GM19023 (cell line): ENCODE results near the gene PNPLA2.
A peak's percentile ranks its signal among the peaks of the same experiment; 100 is the strongest.

Experiments
- ATAC-seq: cut with Tn5 transposase; IDR thresholded peaks from one replicate; pipeline ENCODE4 v1.9.1; 2021; ENCODE audit warnings: mild to moderate bottlenecking, moderate library complexity; ENCODE audit not compliant: unreplicated experiment

PNPLA2 gene

DNA sequence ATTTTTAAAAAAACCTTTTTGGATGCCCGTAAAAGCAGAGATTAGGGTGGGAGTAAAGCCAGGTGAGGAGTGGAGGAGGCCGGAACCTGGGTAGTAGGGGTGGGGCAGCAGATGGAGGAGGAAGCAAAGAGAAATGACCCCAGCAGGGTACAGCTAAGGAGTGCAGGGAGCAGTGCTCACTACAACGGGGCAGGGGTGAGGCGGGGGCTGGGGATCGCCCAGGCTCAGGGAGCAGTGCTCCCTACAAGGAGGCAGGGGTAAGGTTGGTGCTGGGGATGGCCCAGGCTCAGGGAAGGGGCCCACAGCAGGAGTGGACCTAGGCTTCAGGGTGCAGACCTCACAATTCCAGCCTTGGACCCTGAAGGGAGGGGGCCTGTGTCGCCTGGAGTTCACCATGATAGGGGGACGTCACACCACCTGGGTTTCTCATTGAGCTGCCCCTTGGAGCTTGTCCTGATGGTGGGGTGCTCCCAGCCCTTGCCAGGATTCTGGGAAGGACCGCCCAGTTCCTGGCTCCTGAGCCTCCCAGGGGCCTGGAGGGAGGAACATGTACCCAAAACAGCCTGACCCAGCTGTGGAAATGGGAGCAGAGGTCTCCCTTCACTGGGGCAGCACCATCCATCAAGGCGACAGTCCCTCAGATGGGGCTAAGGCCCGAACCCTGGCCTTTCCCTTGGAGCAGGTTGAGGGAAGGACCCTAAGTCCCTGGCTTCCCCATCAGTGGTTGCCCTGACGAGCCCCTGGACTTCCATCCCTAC, 2.9 kb upstream of the PNPLA2 start:
- ATAC-seq: no peak

DNA sequence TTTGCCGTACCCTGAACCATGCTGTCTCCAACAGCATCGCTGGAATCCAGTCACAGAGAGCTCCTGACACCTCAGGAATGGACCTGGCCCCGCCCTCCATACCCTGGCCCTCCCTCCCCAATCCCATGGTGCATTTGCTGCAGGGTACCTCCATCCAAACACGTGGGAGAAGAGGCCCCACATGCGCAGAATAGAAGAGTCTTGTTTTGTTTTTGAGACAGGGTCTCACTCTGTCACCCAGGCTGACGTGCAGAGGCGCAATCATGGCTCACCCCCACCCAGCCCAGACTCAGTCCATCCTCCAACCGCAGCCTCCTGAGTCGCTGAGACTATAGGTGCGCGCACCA, 2.3 kb upstream of the PNPLA2 start:
- ATAC-seq: no peak

DNA sequence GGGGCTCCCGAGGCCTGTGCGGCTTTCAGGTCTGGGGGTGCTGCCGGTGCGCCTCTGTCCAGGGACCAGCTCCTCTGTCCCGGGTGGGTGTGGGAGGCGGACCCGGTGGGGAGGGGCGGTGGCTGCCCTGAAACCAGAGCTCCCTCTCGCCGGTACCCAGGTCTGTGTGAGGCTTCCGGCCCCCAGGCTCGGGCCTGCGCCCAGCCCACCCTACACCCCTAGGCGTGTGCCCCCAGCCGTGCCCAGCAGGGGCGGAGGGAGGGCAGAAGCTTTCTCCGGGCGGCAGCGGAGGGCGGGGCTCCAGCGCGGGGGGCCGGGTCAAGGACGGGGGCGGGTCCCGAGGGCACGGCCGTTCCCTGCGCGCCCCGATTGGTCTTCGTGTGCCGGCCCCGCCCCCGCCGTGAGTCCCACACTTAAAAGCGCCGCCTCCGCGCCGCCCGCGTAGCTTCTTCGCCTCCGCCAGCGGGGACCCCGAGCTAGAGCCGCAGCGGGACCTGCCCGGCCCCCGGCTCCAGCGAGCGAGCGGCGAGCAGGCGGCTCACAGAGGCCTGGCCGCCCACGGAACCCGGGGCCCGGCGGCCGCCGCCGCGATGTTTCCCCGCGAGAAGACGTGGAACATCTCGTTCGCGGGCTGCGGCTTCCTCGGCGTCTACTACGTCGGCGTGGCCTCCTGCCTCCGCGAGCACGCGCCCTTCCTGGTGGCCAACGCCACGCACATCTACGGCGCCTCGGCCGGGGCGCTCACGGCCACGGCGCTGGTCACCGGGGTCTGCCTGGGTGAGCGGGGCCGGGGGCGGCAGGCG, 616 bp downstream of the PNPLA2 start:
- ATAC-seq: peak; percentile 80

DNA sequence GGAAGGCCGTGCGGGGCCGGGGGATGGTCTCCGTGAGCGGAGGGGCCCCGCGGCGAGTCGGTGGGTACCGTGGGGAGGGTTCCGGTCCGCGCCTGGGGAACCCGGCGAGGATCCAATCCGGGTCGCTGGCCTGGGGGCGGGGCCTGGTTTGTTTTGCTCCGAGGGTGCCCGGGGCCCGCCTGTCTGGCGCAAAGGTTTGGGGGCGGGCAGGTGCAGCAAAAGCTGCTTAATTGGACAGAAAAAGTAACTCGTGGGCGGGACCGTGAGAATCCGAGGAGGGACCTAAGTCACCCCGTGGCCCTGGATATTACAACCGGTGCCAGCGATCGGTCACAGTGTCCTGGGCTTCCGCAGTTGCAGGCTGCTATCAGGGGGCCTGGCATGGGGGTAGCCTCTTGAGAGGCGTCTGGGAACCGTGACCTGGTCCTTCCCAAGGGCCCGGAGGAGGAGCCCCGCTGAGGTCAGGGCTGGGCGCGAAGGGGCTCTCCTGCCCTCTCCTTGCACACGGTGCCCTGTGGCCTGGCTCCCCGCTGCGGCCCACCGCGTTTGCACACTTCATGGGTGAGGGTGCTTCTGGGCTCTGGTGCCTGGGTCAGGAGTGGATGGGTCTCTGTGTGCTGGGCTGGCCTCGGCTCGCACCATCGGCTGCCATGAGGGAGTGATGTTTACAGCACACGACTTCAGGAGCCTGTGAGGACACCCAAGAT, 1.4 kb downstream of the PNPLA2 start:
- peak; percentile 56 for ATAC-seq

DNA sequence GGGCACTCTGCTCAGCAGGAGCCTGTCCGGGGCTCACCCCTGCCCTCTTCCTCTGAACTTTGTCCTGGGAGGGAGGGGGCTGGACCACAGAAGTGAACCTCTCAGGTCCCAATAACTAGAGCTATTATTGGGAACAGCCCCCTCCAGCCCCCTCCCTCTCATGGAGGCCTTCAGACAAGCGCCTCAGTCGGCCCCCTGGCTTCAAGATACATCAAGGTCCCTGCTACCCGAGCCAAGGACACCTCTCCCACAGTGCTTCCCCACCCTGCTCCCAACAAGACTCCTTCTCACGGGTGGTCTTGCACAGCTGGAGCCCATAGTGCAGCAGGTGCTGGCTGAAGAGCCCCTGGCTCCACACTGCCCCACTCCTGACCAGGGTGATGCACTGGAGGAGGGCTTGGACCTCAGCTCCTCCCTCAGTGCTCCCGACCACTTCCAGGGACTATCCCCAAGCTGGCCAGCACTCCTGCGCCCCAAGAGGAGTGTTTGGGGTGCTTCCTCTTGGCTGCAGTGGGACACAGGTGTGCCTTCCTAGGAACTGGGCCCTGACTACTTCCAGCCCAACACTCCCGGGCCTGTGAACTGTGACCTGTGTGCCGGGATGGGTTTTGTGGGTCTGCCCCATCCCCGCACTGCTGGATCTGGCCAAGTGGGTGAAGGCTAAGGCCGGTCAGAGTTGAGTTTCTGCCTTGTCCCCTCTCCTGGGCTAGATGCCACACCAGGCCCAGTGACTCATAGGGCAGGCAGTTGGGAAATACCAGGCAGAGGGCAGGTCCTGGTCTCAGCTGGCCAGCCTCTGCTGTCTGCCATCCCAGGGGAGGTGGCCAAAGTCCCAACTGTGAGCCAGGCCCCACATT, 2.2 kb downstream of the PNPLA2 start:
- no peak for ATAC-seq

DNA sequence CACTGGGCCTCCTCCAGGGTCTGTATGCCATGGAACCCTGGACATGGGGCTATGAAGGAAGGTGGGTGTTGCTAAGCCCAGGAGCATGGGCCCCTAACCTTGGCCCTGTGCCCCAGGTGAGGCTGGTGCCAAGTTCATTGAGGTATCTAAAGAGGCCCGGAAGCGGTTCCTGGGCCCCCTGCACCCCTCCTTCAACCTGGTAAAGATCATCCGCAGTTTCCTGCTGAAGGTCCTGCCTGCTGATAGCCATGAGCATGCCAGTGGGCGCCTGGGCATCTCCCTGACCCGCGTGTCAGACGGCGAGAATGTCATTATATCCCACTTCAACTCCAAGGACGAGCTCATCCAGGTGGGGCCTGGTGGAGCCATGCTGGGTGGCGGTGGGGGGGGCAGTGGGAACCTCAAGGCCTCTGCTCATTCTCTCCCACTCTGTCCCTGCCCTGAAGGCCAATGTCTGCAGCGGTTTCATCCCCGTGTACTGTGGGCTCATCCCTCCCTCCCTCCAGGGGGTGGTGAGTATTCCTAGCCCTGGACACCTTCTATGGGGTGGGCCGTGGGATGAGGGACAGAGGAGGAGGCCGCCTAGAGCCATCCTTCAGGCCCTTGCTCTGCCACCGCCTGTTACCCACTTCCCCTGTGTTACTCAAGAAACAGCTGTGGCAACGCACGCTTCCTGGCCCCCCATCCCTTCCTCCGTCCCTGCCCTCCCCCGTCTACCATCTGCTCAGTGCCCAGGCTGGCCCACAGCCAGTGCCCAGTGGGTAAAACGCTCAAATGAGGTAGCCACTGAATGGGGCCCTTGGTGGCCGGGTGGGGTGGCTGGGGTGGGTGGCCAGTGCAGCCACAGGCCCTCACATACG, 3.0 kb downstream of the PNPLA2 start:
- no peak for ATAC-seq

DNA sequence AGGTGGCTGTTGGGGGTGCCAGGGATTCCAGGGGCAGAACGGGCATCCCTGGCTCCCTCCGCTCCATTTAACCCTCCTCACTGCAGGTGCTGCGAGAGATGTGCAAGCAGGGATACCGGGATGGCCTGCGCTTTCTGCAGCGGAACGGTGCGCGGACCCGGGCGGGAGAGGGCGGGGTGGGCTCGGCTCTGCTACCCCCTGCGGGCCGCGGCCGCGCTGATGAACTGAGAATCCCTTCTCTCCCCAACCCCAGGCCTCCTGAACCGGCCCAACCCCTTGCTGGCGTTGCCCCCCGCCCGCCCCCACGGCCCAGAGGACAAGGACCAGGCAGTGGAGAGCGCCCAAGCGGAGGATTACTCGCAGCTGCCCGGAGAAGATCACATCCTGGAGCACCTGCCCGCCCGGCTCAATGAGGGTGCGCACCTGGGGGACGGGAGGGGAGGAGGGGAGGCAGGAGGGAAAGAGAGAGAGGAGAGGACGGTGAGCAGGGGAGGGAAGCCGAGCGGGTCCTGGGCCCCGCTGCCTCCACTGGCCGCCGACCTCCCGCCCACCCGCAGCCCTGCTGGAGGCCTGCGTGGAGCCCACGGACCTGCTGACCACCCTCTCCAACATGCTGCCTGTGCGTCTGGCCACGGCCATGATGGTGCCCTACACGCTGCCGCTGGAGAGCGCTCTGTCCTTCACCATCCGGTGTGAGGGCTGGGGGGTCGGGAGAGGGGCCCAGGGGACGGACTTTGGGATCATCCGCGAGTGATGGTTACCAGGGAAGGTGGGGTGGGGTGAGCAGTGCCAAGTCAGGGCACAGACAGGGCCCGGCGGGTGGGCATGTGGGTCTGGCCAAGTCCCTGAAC, 5.0 kb downstream of the PNPLA2 start:
- ATAC-seq: no peak

DNA sequence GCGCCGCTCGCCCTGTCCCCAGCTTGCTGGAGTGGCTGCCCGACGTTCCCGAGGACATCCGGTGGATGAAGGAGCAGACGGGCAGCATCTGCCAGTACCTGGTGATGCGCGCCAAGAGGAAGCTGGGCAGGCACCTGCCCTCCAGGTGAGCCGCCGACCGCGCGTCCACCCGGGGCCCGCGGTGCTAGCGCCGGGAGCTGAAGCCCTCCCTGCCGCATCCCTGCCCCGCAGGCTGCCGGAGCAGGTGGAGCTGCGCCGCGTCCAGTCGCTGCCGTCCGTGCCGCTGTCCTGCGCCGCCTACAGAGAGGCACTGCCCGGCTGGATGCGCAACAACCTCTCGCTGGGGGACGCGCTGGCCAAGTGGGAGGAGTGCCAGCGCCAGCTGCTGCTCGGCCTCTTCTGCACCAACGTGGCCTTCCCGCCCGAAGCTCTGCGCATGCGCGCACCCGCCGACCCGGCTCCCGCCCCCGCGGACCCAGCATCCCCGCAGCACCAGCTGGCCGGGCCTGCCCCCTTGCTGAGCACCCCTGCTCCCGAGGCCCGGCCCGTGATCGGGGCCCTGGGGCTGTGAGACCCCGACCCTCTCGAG, 5.7 kb downstream of the PNPLA2 start:
- no peak for ATAC-seq

DNA sequence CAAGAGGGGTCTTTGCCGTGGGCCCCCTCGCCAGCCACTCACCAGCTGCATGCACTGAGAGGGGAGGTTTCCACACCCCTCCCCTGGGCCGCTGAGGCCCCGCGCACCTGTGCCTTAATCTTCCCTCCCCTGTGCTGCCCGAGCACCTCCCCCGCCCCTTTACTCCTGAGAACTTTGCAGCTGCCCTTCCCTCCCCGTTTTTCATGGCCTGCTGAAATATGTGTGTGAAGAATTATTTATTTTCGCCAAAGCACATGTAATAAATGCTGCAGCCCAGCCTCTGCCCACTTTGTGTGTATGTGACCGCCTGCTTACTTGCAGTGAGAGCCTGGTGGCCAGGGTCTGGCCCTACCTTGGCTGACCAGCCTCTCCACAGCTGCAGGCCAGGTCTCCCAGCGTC, 6.2 kb downstream of the PNPLA2 start:
- no peak for ATAC-seq

DNA sequence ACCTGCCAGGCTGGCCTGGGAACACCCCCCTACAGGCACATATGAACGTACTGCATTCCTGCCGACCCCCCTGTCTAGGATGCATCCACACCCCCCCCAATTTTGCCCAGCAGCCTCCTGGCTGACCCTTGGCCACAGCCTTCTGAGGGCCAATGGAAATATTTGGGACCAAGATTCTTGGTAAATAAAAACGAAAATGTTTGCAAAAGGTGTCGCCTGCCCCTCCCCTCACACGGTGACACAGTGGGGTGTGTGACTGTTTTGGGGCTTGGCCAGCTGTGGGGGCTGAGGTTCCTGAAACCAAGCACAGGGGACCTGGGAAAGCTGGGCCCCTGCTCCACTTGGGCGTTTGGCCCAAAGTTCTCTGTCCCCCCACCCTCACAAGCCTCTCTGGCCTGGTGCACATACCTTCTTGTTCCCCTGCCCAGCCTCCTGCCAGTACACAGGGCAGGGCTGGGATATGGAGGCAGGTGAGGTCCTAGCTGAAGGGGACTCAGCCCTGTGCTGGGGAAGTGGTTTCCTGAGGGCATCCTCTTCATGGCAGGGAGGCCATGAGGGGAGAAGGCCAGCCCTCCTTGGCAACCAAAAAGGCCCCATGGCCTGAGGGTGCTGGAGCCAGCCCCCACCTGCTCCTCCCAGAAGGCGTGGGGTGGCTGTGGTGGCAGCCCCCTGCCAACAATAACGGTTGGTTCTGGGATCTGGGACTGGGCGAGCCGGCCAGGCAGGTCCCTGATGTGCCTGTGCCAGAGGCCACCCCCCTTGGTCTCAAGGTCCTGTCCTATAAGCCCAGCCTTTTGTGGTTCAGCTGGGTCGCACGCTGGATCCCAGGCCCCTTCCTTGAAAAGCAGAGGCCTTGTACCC, 6.9 kb downstream of the PNPLA2 start:
- ATAC-seq: no peak

DNA sequence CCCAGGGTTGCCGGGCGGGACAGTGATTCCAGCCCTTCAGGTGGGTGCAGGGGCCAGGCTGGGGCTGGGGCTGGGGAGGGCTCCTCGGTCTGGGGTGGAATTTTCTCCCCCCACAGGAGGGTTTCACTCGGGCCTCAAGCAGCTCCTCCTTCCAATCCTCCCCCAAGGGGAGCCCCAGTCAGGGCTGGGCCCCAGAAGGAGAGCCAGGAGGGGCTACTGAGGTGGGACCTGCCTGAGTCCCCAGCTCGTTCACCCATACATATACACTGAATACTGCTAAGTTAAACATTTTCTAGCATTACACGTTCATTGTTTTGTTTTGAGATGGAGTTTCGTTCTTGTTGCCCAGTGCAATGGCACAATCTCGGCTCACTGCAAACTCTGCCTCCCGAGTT, 7.5 kb downstream of the PNPLA2 start:
- no peak for ATAC-seq

DNA sequence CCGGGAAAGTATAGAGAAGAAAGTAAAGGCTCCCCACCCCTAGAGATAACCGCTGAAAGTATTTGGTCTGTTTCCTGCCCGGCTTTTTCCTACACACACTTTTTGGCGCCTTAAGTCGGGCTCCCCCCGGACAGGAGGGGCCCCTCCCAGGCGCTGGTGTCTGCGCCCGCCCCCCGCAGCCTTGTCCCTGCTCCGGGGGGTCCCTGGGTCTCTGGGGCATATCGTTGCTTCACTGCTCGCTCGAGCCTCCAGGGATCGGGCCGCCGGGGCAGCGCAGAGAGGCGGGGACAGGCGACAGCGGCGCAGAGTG, 8.1 kb downstream of the PNPLA2 start:
- no peak for ATAC-seq

DNA sequence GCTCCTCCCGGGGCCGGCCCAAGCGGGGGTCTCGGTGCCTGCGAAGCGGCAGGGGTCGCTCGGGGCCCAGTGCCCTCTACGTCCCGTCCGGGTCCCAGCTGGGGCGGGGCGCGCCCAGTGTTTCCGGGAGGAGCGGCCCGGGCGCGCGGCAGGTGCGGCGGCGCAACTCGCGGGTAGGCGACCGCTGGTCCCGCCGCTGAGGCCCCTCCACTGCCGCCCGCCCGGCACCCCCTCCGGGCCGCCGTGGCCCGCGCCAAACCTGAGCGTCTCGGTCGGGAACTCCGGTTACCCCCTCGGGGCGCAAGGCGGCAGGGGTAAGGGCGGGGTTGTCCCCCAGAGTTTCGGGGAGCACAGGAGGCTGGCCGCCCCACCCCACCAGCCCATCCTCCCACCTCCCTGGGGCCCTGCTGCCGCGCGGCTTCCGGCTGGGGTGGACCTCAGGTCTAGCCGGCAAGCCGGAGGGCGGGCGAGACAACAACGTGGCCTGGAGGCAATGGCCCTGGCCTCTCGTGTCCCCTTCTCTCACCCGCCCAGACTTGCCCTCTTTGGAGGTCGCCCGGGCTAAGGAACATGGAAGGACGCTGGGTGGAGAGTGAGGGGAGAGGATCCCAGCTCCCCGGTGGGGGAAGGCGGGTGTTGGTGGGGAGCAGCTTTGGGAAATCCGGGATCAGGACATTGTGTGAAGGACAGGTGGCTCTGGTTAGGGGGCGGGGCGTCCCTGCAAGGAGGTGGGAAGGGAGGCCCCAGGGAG, 8.6 kb downstream of the PNPLA2 start:
- ATAC-seq: no peak

DNA sequence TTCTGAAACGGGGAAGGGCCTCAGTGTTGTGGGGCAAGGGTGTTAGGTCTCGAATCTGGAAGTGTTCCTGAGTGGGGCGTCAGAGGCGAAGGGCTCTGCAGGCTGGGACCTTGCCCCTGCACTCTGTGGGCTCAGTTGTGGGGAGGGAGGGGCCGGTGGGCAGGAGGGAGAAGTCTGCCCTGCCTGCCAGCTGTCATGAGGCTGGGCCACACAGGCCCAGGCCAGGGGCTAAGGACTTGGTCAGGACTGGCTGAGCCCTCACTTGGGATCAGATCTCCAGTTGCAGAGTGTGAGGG, 9.1 kb downstream of the PNPLA2 start, which contains the start of gene CRACR2B:
Gene CRACR2B, plus strand, starts transcription at position 23 of the 296 bp plus-strand sequence. CDS start 689 bp downstream, outside the sequence.
- ATAC-seq: no peak

DNA sequence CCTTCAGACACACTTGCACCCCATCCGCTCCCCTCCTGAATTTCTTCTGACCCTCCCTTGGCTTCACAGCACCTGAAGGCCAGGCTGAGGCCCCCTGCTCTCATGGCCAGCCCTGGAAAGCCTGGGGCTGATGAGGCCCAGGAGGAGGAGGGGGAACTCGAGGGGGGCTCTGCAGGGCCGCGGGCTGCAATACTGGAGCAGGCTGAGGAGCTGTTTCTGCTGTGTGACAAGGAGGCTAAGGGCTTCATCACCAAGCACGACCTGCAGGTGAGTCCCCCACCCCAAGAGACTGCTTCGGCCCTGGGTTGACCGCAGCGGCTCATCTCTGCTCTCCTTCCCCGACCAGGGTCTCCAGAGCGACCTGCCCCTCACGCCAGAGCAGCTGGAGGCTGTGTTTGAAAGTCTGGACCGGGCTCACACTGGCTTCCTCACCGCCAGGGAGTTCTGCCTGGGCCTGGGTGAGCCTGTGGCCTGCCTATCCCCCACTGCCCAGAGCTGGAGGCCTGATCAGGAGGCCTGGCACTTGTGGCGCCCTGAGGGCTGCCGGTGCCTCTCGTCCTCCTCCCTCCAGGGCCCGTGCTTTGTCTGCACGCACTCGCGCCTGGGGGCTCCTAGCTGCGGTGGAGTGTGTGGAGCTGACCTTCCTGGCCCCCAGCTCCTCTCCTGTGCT, 9.9 kb downstream of the PNPLA2 start:
- ATAC-seq: no peak

DNA sequence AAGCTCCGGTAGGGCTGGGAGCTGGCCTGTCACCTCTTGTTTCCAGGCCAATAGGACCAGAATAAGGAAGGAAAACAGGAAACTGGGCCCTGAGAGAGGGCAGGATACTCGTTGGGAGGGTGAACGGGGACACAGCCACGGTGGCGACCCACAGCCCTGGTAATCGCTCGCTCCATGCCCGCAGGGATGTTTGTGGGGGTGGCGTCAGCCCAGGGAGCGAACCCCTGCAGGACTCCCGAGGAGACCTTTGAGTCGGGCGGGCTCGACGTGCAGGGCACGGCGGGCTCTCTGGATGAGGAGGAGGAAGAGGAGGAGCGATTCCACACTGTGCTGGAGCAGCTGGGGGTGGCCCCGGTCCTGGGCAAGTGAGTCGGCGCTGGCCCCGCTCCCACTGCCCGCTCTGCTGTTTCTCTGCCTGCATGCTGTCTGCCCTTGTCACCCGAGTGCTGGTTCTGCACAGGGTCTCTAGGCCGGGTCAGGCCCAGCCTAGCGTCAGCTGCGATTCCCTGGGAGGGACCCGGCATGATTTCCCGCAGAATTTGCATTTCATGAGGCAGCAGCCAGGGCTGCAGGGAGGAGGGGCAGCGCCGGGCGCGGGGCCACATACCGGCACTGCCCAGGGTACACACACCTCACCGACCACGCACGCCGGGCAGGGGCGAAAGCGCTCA, 10.6 kb downstream of the PNPLA2 start:
- no peak for ATAC-seq
